Central memory CD8-positive, alpha-beta T cell (primary cell): ENCODE data around the gene GTPBP3.
"Not testable (repeated sequence)": the region's sequence is repeated elsewhere in the genome, so short reads cannot be mapped to it uniquely, and the experiment has no call there.

Experiments
- ATAC-seq: fragments of 150-1000 bp; cut with Tn5 transposase; replicated peaks from 2 replicates; pipeline ENCODE4 v1.10.0; 2022; ENCODE audit warnings: mild to moderate bottlenecking, moderate FRiP score, moderate number of reproducible peaks; ENCODE audit not compliant: poor library complexity, severe bottlenecking; ENCODE audit errors: extremely low read depth
- DNase-seq, 2 donors: peaks; one replicate each; pipeline ENCODE4 v3.0.0; 2021; ENCODE audit warnings: low spot score in 2 of 2
- H3K27ac Mint-ChIP-seq: one replicate; pipeline ENCODE4 v1.8.0; 2022; ENCODE audit warnings: low read depth, mild to moderate bottlenecking, moderate library complexity, mixed read lengths
- H3K27me3 Mint-ChIP-seq: one replicate; pipeline ENCODE4 v1.8.0; 2022; ENCODE audit warnings: mixed read lengths
- H3K36me3 Mint-ChIP-seq: one replicate; pipeline ENCODE4 v1.8.0; 2022; ENCODE audit warnings: mild to moderate bottlenecking, moderate library complexity, mixed read lengths; ENCODE audit not compliant: insufficient read depth
- H3K4me1 Mint-ChIP-seq: one replicate; pipeline ENCODE4 v1.8.0; 2022; ENCODE audit warnings: mixed read lengths
- H3K4me3 Mint-ChIP-seq: one replicate; pipeline ENCODE4 v1.8.0; 2022; ENCODE audit warnings: mild to moderate bottlenecking, moderate library complexity, mixed read lengths
- H3K9me3 Mint-ChIP-seq: one replicate; pipeline ENCODE4 v1.8.0; 2022; ENCODE audit warnings: mixed read lengths

The GTPBP3 gene

GRCh38 chr19:17336872-17337674 lies at the start of gene GTPBP3:
GTPBP3 (plus strand) TSS chr19:17337553; CDS start chr19:17337612, 59 bp downstream.
- peak; percentile 86 to 94 for DNase-seq
- H3K9me3 Mint-ChIP-seq = no peaks in the 10 kb centered on the region
- ATAC-seq = peak; percentile 95
- peak within 1 kb of the TSS; percentile 72 for H3K27ac Mint-ChIP-seq
- H3K4me3 Mint-ChIP-seq = peak within 1 kb of the TSS; percentile 81
- H3K27me3 Mint-ChIP-seq = no peaks in the 10 kb centered on the region
- peaks cover 9% of the 10 kb centered on the region for H3K36me3 Mint-ChIP-seq
- H3K4me1 Mint-ChIP-seq = peaks cover 35% of the 10 kb centered on the region

GRCh38 chr19:17289489-17289888 lies 47.9 kb upstream of the GTPBP3 start:
- Mint-ChIP-seq H3K27ac (no peak overlapping the region), H3K36me3 (no peaks in the 10 kb centered on the region), H3K4me3 (no peak overlapping the region), H3K9me3 (no peaks in the 10 kb centered on the region), H3K4me1 (no peaks in the 10 kb centered on the region), H3K27me3 (no peaks in the 10 kb centered on the region)
- ATAC-seq (no peak), DNase-seq (no peak)

GRCh38 chr19:17292301-17293074 lies 44.9 kb upstream of the GTPBP3 start:
- DNase-seq (peak; percentile 65 to 75), ATAC-seq (peak; percentile 96)
- H3K36me3 Mint-ChIP-seq = peaks cover 2% of the 10 kb centered on the region
- no peaks in the 10 kb centered on the region for H3K4me1 Mint-ChIP-seq
- H3K27me3 Mint-ChIP-seq = no peaks in the 10 kb centered on the region
- H3K4me3 Mint-ChIP-seq = peak overlapping the region; percentile 84
- no peaks in the 10 kb centered on the region for H3K9me3 Mint-ChIP-seq
- no peak overlapping the region for H3K27ac Mint-ChIP-seq

- H3K36me3 Mint-ChIP-seq = peaks cover 2% of the 10 kb centered on the region
- no peaks in the 10 kb centered on the region for H3K27me3 Mint-ChIP-seq
- H3K4me3 Mint-ChIP-seq = no peak overlapping the region
- H3K27ac Mint-ChIP-seq = no peak overlapping the region
- DNase-seq = no peak
- no peaks in the 10 kb centered on the region for H3K4me1 Mint-ChIP-seq
- H3K9me3 Mint-ChIP-seq = no peaks in the 10 kb centered on the region
- no peak for ATAC-seq
Observed at GRCh38 chr19:17293605-17294004, 43.7 kb upstream of the GTPBP3 start.

GRCh38 chr19:17294051-17294891 lies 43.1 kb upstream of the GTPBP3 start:
- H3K4me3 Mint-ChIP-seq = no peak overlapping the region
- ATAC-seq (no peak), DNase-seq (peak; percentile 21 to 32)
- no peak overlapping the region for H3K27ac Mint-ChIP-seq
- no peaks in the 10 kb centered on the region for H3K4me1 Mint-ChIP-seq
- H3K27me3 Mint-ChIP-seq = no peaks in the 10 kb centered on the region
- no peaks in the 10 kb centered on the region for H3K9me3 Mint-ChIP-seq
- H3K36me3 Mint-ChIP-seq = peaks cover 2% of the 10 kb centered on the region

GRCh38 chr19:17295551-17295950 lies 41.8 kb upstream of the GTPBP3 start:
- H3K27ac Mint-ChIP-seq, H3K36me3 Mint-ChIP-seq, H3K4me1 Mint-ChIP-seq, DNase-seq, H3K4me3 Mint-ChIP-seq, H3K9me3 Mint-ChIP-seq, ATAC-seq, H3K27me3 Mint-ChIP-seq: not testable (repeated sequence)

GRCh38 chr19:17296273-17296672 lies 41.1 kb upstream of the GTPBP3 start:
- Mint-ChIP-seq H3K4me1 (no peaks in the 10 kb centered on the region), H3K4me3 (no peak overlapping the region), H3K27ac (no peak overlapping the region), H3K27me3 (no peaks in the 10 kb centered on the region), H3K36me3 (peaks cover 2% of the 10 kb centered on the region), H3K9me3 (no peaks in the 10 kb centered on the region)
- DNase-seq (no peak), ATAC-seq (no peak)

- ATAC-seq (no peak), DNase-seq (no peak)
- H3K27ac Mint-ChIP-seq = no peak overlapping the region
- H3K4me3 Mint-ChIP-seq = no peak overlapping the region
- no peaks in the 10 kb centered on the region for H3K9me3 Mint-ChIP-seq
- no peaks in the 10 kb centered on the region for H3K4me1 Mint-ChIP-seq
- no peaks in the 10 kb centered on the region for H3K27me3 Mint-ChIP-seq
- H3K36me3 Mint-ChIP-seq = peaks cover 2% of the 10 kb centered on the region
Observed at GRCh38 chr19:17296976-17297375, 40.4 kb upstream of the GTPBP3 start.

GRCh38 chr19:17300992-17301619 lies 36.2 kb upstream of the GTPBP3 start:
- no peak for ATAC-seq
- DNase-seq = no peak
- Mint-ChIP-seq H3K4me1 (peaks cover 14% of the 10 kb centered on the region), H3K27ac (no peak overlapping the region), H3K9me3 (no peaks in the 10 kb centered on the region), H3K4me3 (no peak overlapping the region), H3K27me3 (no peaks in the 10 kb centered on the region), H3K36me3 (peaks cover 5% of the 10 kb centered on the region)

GRCh38 chr19:17302391-17303166 lies 34.8 kb upstream of the GTPBP3 start:
- ATAC-seq = no peak
- no peaks in the 10 kb centered on the region for H3K9me3 Mint-ChIP-seq
- peaks cover 3% of the 10 kb centered on the region for H3K36me3 Mint-ChIP-seq
- no peak overlapping the region for H3K27ac Mint-ChIP-seq
- H3K27me3 Mint-ChIP-seq = no peaks in the 10 kb centered on the region
- peaks cover 16% of the 10 kb centered on the region for H3K4me1 Mint-ChIP-seq
- no peak for DNase-seq
- H3K4me3 Mint-ChIP-seq = peak overlapping the region; percentile 72

GRCh38 chr19:17303167-17303939 lies 34.0 kb upstream of the GTPBP3 start, which contains the start of gene ABHD8:
ABHD8 (minus strand) TSS chr19:17303425; CDS start chr19:17301616, 1,809 bp downstream.
- H3K27ac Mint-ChIP-seq = no peak within 1 kb of the TSS

More at GRCh38 chr19:17303167-17303939, 34.0 kb upstream of the GTPBP3 start, which contains the start of gene ABHD8:
- Mint-ChIP-seq H3K36me3 (peaks cover 3% of the 10 kb centered on the region), H3K4me1 (peaks cover 21% of the 10 kb centered on the region), H3K27me3 (no peaks in the 10 kb centered on the region), H3K9me3 (no peaks in the 10 kb centered on the region), H3K4me3 (peak within 1 kb of the TSS; percentile 72)
- ATAC-seq = peak; percentile 65
- DNase-seq = peak; percentile 86 to 87
